ENCODE data around the gene VAPB.

Gene VAPB

DNA sequence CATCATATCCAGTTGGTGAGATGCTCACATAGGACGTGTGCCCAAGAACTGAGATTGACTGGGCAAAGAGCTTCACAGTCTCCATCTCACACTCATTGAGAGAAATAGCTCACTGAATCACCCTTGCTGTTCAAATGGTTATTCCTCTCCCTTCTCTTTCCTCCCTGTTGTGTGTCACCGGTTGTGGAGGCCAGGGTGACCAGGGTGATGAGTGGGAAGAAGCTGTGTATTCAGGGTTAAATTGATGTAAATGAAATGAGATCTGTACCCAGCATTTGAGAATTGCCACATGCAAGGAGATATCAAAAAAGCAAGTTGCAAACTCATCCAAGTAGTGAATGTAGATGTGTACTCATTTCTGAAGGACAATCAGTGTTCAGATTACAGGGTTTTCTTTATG lies 36.6 kb upstream of the VAPB start:
- Histone ChIP-seq H3K27me3 (ENCODE audit: insufficient read depth, poor library complexity, severe bottlenecking) (no peaks in the 10 kb centered on the region), H3K27ac (replicated peaks) (no peak overlapping the region), H3K4me3 (replicated peaks; ENCODE audit: insufficient read depth, low read length) (no peak overlapping the region)
- TF ChIP-seq, protein P1, sequence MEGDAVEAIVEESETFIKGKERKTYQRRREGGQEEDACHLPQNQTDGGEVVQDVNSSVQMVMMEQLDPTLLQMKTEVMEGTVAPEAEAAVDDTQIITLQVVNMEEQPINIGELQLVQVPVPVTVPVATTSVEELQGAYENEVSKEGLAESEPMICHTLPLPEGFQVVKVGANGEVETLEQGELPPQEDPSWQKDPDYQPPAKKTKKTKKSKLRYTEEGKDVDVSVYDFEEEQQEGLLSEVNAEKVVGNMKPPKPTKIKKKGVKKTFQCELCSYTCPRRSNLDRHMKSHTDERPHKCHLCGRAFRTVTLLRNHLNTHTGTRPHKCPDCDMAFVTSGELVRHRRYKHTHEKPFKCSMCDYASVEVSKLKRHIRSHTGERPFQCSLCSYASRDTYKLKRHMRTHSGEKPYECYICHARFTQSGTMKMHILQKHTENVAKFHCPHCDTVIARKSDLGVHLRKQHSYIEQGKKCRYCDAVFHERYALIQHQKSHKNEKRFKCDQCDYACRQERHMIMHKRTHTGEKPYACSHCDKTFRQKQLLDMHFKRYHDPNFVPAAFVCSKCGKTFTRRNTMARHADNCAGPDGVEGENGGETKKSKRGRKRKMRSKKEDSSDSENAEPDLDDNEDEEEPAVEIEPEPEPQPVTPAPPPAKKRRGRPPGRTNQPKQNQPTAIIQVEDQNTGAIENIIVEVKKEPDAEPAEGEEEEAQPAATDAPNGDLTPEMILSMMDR (IDR thresholded peaks at IDR 0.05; ENCODE audit: insufficient read depth, low read length): no peak
- TF ChIP-seq GABPA (IDR thresholded peaks at IDR 0.05; ENCODE audit: low read depth) (no peak), POLR2AphosphoS5 (IDR thresholded peaks at IDR 0.05; ENCODE audit: low read depth) (no peak), SPI1 (IDR thresholded peaks at IDR 0.05; ENCODE audit: borderline replicate concordance, low read depth) (no peak)
- TF ChIP-seq, protein P2, sequence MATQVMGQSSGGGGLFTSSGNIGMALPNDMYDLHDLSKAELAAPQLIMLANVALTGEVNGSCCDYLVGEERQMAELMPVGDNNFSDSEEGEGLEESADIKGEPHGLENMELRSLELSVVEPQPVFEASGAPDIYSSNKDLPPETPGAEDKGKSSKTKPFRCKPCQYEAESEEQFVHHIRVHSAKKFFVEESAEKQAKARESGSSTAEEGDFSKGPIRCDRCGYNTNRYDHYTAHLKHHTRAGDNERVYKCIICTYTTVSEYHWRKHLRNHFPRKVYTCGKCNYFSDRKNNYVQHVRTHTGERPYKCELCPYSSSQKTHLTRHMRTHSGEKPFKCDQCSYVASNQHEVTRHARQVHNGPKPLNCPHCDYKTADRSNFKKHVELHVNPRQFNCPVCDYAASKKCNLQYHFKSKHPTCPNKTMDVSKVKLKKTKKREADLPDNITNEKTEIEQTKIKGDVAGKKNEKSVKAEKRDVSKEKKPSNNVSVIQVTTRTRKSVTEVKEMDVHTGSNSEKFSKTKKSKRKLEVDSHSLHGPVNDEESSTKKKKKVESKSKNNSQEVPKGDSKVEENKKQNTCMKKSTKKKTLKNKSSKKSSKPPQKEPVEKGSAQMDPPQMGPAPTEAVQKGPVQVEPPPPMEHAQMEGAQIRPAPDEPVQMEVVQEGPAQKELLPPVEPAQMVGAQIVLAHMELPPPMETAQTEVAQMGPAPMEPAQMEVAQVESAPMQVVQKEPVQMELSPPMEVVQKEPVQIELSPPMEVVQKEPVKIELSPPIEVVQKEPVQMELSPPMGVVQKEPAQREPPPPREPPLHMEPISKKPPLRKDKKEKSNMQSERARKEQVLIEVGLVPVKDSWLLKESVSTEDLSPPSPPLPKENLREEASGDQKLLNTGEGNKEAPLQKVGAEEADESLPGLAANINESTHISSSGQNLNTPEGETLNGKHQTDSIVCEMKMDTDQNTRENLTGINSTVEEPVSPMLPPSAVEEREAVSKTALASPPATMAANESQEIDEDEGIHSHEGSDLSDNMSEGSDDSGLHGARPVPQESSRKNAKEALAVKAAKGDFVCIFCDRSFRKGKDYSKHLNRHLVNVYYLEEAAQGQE (IDR thresholded peaks at IDR 0.05; ENCODE audit: insufficient replicate concordance, low read depth): no peak
- DNase-seq (ENCODE audit: low read depth in 1 of 2, low spot score in 1 of 2): no peak

DNA sequence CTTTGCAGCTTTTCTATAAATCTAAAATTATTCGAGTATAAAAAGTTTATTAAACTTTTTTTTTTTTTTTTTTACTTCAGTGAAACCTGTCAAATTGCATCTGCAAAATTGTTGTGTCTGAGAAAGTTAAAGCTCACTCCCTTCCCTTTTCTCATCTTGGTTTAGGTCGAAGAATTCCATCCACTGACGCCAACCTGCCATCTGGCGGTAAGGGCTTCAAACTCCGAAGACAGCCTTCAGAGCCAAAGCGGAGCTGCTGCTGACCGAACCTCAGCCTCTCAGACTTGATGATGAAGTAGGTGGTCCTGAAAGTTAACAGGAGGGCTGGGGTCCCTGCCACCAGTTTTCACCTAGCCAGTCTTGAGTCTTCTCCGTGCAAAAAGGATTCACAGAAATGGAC lies 29.6 kb upstream of the VAPB start:
- Histone ChIP-seq H3K27ac (replicated peaks) (no peak overlapping the region), H3K4me3 (replicated peaks; ENCODE audit: insufficient read depth, low read length) (no peak overlapping the region), H3K27me3 (ENCODE audit: insufficient read depth, poor library complexity, severe bottlenecking) (no peaks in the 10 kb centered on the region)
- TF ChIP-seq, protein P1 (IDR thresholded peaks at IDR 0.05; ENCODE audit: insufficient read depth, low read length): no peak
- TF ChIP-seq, protein P2 (IDR thresholded peaks at IDR 0.05; ENCODE audit: insufficient replicate concordance, low read depth): no peak
- no peak for TF ChIP-seq POLR2AphosphoS5 (IDR thresholded peaks at IDR 0.05; ENCODE audit: low read depth)
- TF ChIP-seq SPI1 (IDR thresholded peaks at IDR 0.05; ENCODE audit: borderline replicate concordance, low read depth): no peak
- TF ChIP-seq GABPA (IDR thresholded peaks at IDR 0.05; ENCODE audit: low read depth): no peak
- DNase-seq (ENCODE audit: low read depth in 1 of 2, low spot score in 1 of 2): no peak

DNA sequence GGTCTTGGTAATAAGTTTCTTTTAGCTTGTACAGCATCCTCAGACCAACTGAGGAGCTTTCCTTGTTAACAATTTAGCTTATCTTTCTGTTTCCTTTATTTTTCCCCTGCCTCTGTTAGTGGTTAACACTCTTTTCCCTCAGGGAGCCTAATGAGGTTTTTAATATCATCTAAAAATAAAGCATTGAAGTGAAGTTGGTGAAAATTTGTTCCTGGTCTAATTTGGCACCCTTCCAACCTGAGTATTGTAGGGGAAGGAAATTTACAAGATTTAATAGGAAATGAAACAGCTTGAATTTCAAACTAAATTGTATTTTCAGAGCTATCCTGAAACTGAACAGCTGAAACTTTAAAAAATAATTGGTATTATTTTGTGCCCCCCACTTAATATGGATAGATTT lies 28.1 kb upstream of the VAPB start:
- Histone ChIP-seq H3K27ac (replicated peaks) (no peak overlapping the region), H3K27me3 (ENCODE audit: insufficient read depth, poor library complexity, severe bottlenecking) (no peaks in the 10 kb centered on the region), H3K4me3 (replicated peaks; ENCODE audit: insufficient read depth, low read length) (no peak overlapping the region)
- no peak for DNase-seq (ENCODE audit: low read depth in 1 of 2, low spot score in 1 of 2)
- TF ChIP-seq POLR2AphosphoS5 (IDR thresholded peaks at IDR 0.05; ENCODE audit: low read depth) (no peak), SPI1 (IDR thresholded peaks at IDR 0.05; ENCODE audit: borderline replicate concordance, low read depth) (no peak), GABPA (IDR thresholded peaks at IDR 0.05; ENCODE audit: low read depth) (no peak)
- TF ChIP-seq, protein P2 (IDR thresholded peaks at IDR 0.05; ENCODE audit: insufficient replicate concordance, low read depth): no peak
- TF ChIP-seq, protein P1 (IDR thresholded peaks at IDR 0.05; ENCODE audit: insufficient read depth, low read length): no peak
